ENCODE results near the gene RBSN. TPM values are rescaled to one million over a fixed set of nuclear protein-coding genes. Genes with fewer than 3 reads are reported as not detected.
A peak's percentile ranks its signal among the peaks of the same experiment; 100 is the strongest.
"Not testable (repeated sequence)": the region's sequence is repeated elsewhere in the genome, so short reads cannot be mapped to it uniquely, and the experiment has no call there.

RBSN gene
- polyA plus RNA-seq (2014; cell fraction: cytosol; rRNA removed), result 14.9 and 17.9 TPM in 2 replicates
- 8.8 and 13.7 TPM in 2 replicates for polyA plus RNA-seq (2014; cell fraction: nucleus; rRNA removed)

DNA sequence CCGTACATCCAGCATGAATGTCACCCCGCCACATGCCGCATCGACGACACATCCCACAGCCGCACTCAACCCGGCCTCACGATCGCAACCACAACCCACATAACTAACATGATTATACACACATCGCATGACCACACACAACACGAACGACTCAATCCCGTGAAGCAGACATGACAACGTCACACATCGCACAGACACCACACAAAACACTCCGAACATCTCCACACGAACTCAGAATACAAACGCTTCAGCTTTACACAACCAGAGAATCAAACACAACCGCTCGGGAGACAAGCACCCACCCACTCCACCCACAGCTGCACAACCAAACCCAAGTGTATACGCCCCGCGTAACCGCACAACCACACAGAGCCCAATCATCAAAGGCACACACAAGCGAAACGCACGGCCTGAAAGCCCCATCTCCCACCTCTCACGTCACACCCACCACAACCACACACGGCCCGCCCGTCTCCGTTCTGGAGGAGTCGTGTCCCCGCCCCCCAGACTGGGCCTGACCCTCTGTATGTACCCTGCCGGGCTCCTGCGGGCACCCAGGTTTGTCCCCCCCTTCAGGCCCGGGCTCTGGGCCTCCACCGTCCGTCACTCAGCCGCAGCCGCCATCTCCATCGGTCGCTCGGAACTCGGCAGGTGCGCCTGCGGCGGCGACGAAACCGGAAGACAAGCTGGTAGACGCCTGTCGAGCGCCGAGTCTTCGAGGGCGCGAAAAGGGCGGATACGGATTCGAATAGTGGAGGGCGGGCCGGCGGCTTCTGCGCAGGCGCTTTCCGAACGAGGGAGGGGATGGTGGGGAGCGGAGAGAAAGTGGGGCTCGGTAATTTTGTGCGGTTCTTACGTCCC lies at the start of gene RBSN:
TSS of gene RBSN (minus strand) at position 646 of the 861 bp plus-strand sequence. CDS start 3,028 bp downstream, outside the sequence.
- DNase-seq (ENCODE audit: low spot score), result peak; percentile 95

DNA sequence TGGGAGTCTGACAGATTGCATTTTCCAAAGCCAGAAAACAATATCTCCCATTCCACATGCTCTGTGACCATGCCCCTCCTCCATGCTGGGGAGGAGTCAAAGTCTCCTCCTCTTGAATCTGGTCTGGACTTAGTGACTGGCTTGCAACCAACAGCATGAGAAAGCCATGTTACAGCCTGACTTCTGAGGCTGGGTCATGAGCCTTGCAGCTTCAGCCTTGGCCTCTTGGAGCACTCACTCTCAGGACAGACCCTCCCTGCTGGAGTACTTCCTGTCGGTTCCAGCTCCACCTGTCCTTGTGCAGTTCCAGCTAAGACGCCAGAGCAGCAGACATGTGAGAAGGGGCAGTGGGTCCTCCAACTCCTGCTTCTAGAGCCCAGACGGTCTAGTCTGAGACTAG lies 49.7 kb upstream of the RBSN start:
- DNase-seq (ENCODE audit: low spot score), result peak; percentile 83

DNA sequence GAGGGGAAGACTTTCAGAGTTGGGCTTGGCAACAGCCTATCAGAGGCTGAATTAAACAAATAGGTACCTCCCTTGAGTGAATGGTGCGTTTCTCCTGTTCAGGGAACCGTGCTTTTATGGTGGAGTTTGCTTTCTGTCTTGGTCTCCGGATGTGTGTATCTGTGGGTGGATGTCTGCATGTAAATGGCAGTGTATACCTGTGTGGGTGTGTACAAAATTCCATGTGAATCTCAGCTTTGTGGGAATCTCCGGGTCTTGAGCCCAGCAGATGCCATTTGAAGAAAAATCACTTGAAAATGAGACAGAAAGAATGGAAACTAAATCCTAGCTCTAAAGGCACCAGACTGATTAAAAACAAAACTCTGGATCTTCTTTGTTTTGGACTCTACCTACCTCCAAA lies 37.9 kb upstream of the RBSN start:
- not testable (repeated sequence) for DNase-seq (ENCODE audit: low spot score)

DNA sequence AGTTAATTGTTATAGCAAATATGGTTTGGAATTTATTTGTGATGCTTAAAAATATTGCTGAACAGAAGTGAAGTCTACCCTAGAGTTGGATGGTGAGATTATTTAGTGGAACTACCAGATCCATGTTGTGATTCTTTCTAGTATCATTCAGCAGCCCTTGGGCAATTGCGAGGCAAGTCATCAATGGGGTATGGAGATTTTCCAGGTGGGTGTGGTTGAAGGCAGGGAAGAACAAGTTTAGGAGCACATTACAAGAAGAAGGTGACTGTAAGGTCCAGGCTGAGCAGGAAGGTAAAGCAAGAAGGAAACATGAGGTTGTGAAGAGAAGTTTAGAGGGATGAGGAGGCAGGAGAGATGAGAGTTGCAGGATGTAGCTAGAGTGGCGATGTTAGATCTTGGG lies 36.0 kb upstream of the RBSN start:
- DNase-seq (ENCODE audit: low spot score), result not testable (repeated sequence)

DNA sequence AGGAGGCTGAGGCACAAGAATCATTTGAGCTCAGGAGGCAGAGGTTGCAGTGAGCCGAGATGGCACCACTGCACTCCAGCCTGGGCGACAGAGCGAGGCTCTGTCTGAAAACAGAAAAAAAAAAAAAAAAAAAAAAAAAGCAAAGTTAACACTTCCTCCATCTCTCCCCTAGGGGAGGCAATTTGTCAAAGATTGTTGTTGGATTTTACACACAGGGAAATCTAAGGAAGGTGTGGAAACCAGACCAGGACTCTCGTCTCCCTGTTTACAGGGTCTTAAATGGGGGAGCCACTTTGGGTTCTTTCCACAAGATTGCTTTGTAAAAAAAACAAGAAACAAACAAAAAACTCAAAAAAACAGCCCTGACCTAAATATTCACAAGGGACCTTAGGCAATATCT lies 29.5 kb upstream of the RBSN start:
- not testable (repeated sequence) for DNase-seq (ENCODE audit: low spot score)

DNA sequence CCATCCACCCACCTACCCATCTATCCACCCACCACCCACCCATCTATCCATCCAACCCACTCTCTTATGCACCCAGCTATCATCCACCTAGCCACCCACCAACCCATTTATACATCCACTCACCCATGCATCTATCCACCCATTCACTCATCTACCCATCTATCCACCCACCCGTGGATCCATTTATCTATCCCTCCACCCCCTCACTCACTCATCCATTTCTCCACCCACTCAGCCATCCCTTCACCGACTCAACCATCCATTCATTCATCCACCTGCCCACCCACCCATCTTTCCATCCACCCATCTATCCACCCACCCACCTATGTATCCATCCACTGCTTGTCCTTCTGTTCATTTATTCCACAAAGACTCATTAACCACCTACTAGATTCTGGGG lies 28.0 kb upstream of the RBSN start:
- not testable (repeated sequence) for DNase-seq (ENCODE audit: low spot score)

DNA sequence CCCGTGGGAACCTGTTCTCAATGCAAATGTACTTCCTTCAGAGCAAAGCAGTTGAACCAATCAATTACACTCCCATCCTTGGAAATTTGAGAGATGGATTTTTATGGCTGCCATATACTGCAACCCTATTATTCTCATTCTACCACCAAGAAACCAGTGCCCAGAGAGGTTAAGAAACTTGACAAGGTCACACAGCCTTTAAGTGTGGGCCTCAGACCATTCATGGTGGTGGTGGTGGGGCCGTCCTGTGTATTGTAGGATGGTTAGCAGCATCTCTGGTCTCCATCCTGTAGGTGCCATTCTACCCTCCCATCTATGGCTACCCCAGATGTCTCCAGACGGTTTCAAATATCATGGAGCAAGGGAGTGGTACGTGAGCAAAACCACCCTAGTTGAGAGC lies 23.4 kb upstream of the RBSN start:
- DNase-seq (ENCODE audit: low spot score), result peak; percentile 0

DNA sequence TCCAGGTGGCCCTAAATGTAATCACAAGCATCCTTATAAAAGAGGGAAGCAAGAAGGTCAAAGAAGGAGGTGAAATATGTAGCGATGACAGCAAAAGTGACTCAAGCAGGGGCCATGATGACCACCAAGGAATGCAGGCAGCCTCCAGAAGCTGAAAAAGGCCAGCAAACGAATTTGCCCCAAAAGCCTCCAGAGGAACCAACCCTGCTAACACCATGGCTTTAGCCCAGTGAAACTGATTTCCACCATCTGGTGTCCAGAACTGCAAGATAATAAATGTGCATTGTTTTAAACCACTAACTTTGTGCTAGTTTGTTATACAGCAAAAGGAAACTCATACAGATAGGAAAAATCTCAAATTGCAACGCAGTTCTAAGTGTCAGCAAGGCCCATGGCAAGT lies 23.0 kb upstream of the RBSN start:
- no peak for DNase-seq (ENCODE audit: low spot score)

DNA sequence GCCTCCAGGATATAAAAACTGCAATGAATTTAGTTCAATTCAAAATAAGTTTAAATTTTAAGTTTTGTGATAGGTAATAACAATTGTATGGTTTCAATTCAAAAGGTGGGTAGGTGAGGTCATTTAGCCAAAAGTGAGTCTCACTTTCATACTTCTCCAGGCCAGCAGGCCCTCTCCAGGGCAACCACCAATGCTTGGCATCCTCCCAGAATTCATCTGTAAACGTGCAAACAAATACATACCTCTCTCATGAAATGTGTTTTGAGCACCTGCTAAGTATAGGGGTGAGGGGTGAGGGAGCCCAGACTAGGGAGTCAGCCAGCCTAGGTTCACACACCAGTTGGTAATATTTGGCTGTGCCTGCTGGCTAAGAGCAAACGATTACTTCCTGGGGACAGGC lies 22.0 kb upstream of the RBSN start:
- no peak for DNase-seq (ENCODE audit: low spot score)

DNA sequence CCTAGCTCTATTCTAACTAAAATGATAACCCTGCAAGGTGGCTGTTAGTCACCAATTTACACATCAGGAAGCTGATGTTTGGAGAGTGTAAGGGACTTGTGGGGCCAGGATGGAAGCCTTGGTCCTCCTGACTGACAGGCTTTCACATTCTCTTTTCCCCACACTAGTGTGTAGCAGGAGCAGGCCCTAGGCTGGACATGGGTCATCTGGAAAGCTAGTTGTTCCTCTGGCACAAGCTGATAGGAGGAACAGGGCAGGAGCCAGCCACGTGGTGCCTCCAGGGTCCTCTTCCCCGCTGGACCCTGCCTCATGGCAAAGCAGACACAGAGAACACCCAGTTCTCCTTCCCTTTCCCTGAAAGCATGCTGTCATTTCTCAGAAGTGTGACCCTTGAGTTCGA lies 18.1 kb upstream of the RBSN start:
- DNase-seq (ENCODE audit: low spot score), result no peak

DNA sequence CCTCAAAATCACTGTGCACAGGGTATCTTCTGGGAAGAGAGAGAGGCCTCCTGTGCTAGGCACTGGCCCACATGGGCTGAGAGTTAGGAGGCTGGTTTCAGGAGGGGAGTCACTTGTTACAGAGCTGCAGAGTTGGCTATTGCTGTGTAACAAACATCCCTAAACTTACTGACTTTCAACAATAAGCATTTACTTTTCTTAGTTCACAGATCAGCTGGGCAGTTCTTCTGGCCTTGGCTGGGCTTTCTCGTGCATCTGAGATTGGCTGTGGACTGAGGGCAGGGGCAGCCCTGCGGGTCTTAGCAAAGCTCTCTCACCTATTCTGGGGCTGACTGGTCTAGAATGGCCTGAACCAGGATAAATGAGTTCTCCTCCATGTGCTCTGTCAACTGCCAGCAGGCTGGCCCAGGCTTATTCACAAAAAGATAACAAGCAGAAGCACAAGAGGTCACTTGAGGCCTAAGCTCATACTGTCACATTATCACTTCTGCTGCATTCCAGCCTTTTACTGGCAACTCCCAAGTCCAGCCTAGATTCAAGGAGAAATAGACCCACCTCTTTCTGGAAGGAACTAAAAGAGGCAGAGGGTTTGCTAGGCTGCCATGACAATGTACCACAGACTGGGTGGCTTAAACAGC lies 17.2 kb upstream of the RBSN start:
- no peak for DNase-seq (ENCODE audit: low spot score)

DNA sequence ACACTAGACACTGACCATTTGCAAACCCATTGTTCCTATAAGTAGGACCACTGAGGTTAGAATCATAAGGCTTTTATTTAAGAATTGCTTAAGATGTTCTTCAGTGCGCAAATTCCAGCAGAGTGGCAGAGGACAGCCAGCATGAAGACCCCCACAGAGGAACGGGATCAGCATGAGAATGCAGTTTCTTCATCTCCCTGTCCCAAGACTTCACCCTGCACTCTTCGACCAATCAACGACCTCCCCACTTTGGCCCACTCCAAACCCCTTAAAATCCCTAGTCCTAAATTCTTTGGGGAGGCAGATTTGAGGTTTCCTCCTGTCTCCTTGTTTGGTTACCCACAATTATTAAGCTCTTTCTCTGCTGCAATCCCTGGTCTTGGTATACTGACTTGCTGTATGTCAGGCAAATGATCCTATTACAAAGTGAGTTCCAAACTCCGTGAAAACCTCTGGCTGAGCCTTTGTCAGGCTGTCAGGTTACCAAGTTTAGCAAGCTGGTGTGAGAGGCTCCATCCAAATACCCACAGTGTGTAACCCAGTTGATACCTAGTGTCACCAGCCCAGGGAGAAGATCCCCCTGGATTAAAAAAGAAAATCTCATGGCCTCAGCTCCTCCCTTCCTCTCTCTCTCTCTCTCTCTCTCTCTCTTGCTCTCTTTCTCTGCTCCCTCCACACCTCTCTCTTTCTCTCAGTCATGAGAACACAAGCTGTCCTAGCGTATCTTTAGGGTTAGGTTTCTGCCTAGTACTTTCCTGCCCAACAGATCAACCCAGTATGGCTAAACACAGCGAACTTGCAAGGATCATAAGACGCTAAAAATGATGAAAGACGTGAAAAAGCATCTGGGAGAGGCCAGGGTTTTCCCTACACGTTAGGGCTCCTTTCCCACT lies 15.8 kb upstream of the RBSN start:
- no peak for DNase-seq (ENCODE audit: low spot score)

DNA sequence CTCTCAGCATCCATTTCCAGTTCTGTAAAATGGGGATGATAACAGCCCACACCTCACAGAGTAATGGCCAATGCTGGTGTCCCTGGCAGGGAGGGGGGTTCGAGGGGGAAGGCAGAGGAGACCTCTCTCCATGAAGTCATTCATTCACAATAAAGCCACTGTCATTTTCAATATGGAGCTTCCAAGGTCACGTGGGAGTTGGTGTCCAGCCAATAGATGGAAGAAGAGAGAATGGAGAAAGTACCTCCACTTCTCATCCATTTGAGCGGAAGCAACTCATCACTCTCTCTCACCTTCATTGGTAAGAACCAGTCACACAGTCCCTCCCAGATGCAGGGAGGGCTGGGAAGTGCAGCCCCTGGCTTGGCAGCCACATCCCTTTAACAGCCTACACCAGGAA lies 14.9 kb upstream of the RBSN start:
- no peak for DNase-seq (ENCODE audit: low spot score)

DNA sequence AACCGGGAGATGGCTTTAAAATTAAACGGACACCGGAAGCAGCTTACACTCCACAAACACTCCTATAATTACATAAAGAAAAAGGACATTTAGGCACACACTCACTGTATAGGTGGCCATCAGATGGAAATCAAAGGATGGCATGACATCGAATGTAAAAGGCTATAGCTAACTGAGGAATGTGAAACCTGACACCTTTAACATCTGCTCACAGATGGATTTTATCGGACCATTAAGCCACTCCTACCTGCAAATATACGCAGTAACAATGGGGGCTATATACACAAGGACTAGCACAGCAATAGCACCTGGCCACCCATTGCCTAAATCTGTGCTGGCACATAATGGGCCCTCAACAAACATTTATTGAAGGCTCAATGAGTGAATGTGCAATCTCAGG lies 14.5 kb upstream of the RBSN start:
- DNase-seq (ENCODE audit: low spot score), result peak; percentile 56

DNA sequence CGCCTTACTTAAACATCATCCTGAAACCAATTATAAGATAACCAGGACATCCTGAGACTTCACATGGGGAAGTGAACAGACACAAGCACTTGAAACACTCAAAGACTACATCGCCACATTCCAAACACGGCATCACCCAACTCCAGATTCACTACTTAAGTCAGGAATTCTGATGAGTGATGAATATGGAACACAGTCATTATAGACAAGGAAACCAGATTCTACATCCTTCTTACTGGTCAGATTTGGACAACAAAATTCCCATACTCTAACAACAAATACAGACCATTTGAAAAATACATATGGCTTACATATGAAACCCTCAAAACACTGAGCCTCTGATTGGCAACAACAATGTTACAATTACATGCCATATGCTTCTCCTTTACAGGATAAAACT lies 13.1 kb upstream of the RBSN start:
- no peak for DNase-seq (ENCODE audit: low spot score)

DNA sequence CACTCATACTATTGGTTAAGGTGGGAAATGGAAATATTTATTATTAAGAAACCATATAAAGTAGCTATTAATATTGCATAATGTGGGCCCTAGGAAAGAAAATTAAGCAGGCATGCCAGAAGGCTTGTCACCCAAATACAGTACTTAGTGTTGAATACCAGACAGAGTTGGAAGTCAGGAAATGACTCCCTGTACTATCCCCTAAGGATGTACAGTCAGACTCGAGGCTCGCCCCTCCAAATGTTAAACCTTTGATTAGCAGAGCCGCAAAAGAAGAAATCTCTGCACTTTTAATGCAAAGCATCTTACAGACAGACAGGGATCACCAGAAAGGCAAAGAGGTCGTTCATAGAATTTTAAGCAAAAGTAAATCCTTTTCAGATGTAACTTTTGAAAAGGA lies 11.3 kb upstream of the RBSN start:
- DNase-seq (ENCODE audit: low spot score), result no peak

DNA sequence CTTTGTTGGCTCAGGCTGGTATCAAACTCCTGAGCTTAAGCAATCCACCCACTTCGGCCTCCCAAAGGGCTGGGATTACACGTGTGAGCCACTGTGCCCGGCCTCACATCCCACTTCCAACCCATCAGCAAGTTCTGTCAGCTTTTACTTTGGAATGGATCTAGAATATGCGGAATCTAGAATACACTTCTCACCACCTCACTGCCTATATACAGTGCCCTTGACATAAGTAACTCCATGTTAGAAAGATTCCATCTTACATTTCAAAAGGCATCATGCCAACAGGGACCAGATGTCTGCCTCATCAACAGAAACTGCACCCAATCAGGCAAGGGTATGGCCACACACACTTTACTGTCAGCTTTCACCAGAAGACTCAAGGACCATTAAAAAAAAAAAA lies 9.9 kb upstream of the RBSN start:
- DNase-seq (ENCODE audit: low spot score), result no peak

DNA sequence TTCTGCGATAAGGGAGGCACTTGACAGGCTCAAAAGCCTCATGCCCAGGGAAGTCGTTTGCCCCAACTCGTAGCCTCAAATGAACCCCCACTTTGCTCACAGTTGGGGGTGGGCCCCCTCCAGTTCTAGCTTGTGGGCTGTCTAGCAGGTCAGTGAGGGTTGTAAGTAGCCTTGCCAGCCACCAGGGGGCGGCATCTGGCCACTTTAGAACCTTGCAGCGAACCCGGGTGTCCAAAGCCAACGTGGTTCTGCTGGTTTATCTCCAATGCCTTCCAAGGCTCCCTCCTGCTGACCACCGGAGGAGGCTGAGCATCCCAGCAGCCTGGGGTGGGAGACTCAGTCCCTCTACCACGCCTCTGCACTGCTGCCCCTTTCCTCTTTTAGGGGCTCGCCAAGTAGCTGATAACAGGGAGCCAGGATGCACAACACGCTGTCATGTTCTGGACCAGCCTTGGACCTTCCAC lies 9.2 kb upstream of the RBSN start:
- peak; percentile 85 for DNase-seq (ENCODE audit: low spot score)

DNA sequence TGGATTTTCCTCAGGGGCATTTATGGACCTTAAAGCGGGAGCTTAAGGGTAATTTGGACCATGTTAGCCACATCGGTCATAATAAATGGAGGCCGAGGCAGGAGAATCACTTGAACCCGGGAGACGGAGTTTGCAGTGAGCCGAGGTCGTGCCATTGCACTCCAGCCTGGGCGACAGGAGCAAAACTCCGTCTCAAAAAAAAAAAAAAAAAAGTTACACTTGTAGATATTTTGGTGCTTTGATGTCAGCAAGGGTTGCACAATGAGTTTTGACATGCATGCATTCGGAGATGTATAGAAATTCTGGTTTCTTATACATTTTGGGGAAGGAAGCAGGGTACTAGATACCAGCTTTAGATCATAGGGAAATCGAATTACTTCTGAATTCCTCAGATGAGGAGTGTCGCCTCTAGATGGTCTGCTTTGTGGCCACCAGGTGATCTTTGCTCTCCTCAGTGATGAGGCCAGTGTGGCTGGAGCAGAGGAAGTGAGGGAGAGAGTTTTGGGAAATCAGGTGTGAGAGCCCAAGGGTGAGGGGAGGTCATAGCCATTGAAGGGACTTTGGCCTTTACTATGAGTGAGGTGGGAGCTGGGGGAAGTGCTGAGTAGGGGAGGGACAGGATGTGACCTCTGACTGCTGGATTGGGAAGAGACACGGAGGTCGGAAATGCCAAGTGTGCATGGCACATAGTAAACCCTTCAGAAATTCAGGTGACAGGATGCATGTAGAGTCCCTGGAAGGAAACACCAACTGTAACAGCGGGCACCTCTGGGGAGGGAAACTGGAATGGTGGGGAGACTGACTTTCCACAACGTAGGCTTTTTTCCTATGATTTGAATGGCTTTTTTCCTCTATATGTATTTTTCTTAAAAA lies 8.4 kb upstream of the RBSN start:
- DNase-seq (ENCODE audit: low spot score), result no peak

DNA sequence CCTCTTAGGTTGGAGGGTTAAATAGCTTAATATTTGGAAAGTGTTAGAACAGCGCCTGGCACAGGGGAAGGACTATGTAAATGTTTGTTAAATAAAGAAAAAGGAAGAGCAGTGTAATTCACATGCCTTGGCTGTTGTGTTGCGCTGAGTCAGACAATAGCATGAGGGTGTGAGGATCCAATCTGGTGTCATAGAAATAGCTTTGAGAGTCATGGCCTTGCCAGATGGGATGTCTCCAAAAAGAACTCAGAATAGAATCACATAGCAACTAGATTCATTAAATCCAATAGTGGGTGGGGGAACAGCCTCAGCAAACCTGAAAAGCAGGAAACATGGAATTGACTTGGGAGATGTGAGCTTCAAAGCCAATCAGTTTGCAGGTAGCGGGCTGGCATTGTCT lies 3.9 kb upstream of the RBSN start:
- no peak for DNase-seq (ENCODE audit: low spot score)

DNA sequence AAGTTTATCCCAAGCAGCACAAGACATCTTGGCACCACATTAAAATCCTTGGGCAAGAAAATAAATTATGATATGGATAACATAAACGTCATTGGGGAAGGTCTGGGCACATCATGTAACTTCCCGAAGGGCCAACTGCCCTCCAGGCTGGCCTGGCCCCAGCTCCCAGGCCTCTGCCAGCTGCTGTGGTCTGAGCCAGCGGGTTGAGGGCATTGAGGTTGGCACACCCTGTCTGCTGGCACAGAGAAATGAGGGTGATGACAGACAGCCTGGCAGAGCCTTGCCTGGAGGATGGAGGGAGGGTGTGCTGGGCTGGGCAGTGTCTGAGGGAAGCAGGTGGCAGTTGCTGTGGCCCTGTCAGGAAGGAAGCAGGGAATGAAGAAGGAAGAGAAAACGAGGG lies 3.3 kb upstream of the RBSN start:
- DNase-seq (ENCODE audit: low spot score), result no peak
